RWPE1 (cell line): Measurements from ENCODE around the gene TBC1D22A.

Experiments
- CTCF ChIA-PET: fragments of 350-600 bp; sonication (Branson Sonifier 250); formaldehyde crosslinking; extraction: SDS; loops from one replicate; lab custom pipeline; 2021; lab: Yijun Ruan, JAX
- POLR2A ChIA-PET: fragments of 400-600 bp; formaldehyde crosslinking; extraction: SDS; loops from one replicate; lab custom pipeline; 2020; ENCODE audit warnings: antibody characterized with exemption; ENCODE audit not compliant: low non-redundant PET; lab: Yijun Ruan, JAX
- DNase-seq: peaks from one replicate; pipeline ENCODE4 v3.0.0; 2012; ENCODE audit warnings: low spot score
- H3K27ac ChIP-seq: fragments of 450-650 bp; 2 replicates; pipeline ENCODE4 v1.5.1; 2017
- CTCF ChIP-seq: fragments of 450-650 bp; conservative IDR thresholded peaks from 2 replicates; pipeline ENCODE4 v1.5.1; 2017; ENCODE audit warnings: low read depth, mild to moderate bottlenecking

The TBC1D22A gene

GRCh38 chr22:46826438-46827135 lies 64.1 kb downstream of the TBC1D22A start:
- no peak for TF ChIP-seq CTCF

GRCh38 chr22:46827136-46827780 lies 64.8 kb downstream of the TBC1D22A start:
- TF ChIP-seq CTCF, result no peak
- no peak for DNase-seq
- POLR2A ChIA-PET, result no interaction called here
- CTCF ChIA-PET, result no interaction called here
- H3K27ac ChIP-seq, result peak overlapping the region; percentile 76; the same call in 1 of the 2 replicates

More at GRCh38 chr22:46826438-46827135, 64.1 kb downstream of the TBC1D22A start:
- ChIA-PET CTCF (no interaction called here), POLR2A (no interaction called here)
- H3K27ac ChIP-seq, result no peak overlapping the region
- DNase-seq, result no peak

DNA sequence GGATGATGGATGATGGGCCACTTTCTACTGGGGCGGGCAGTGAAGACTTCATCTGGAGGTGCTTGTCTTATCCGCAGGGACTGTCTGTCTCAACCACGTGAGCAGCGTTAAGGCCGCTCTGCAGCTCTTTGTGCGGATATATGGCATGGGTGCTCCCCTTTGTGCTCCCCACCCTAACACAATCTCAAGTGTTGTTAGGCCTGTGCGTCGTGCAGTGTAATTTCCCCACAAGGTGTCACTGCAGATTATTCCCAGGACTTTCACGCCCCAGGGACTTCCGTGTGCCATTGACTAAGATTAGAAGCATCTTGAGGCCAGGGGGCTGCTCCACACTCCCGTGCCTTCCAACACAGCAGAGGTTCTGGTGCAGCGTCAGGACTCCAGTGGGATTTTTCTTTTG lies 65.3 kb downstream of the TBC1D22A start:
- ChIA-PET POLR2A (no interaction called here), CTCF (no interaction called here)
- DNase-seq, result no peak
- peak overlapping the region; percentile 76 for H3K27ac ChIP-seq
- TF ChIP-seq CTCF, result no peak

DNA sequence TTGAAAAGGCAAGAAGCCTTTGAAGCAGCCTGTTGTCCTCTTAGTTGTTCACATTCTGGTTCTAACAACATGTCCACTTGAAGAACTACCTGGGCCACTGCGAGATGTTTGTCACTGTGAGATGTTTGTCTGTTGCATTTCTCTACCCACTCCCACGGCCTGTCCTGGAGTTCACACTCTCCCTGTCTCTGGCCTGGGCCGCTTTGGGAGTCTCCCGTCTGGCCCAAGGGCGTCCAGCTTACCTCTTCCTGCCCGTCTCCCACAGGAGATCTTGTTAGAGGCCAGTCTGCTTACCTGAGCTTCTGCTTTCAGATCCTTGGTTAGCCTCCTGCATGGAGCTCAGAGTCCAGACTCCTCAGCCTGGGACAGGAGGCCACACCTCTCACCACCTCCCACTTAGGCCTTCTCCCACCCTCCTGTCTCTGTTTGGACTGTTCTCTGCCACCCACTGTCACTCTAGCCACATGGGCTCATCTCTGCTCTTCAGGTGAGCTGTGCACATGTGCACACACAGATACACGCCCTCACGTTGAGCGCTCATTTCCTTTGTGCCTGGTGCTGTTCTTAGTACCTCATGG lies 66.0 kb downstream of the TBC1D22A start:
- ChIA-PET CTCF (interaction anchor here (0.6 kb wide), 1 partner anchor 173 kb away, joined by 4 read pairs; no protein-coding TSS in a partner anchor), POLR2A (no interaction called here)
- no peak for TF ChIP-seq CTCF
- DNase-seq, result no peak
- peak overlapping the region; percentile 76 for H3K27ac ChIP-seq

- no peak for TF ChIP-seq CTCF
- peak; percentile 78 for DNase-seq
- POLR2A ChIA-PET, result no interaction called here
- H3K27ac ChIP-seq, result peak overlapping the region; percentile 76
- CTCF ChIA-PET, result interaction anchor here (0.6 to 0.7 kb wide), 3 partner anchors 11 to 1704 kb away, joined by 3 to 4 read pairs (median 3); no protein-coding TSS in a partner anchor
These were observed 66.9 kb downstream of the TBC1D22A start for GRCh38 chr22:46829117-46829891.
